GM19395 (cell line): ENCODE measurements around the gene PELI1.
A peak's percentile ranks its signal among the peaks of the same experiment; 100 is the strongest.
"Not testable (repeated sequence)": the region's sequence is repeated elsewhere in the genome, so short reads cannot be mapped to it uniquely, and the experiment has no call there.

Experiments used
- ATAC-seq: cut with Tn5 transposase; IDR thresholded peaks from one replicate; pipeline ENCODE4 v1.9.1; 2021; ENCODE audit warnings: mild to moderate bottlenecking, moderate library complexity; ENCODE audit not compliant: unreplicated experiment

Gene PELI1

GRCh38 chr2:64124571-64124970, 19.6 kb downstream of the PELI1 start:
- ATAC-seq = no peak

- ATAC-seq = no peak
Observed at GRCh38 chr2:64124168-64124567, 20.1 kb downstream of the PELI1 start.

GRCh38 chr2:64123740-64124139, 20.5 kb downstream of the PELI1 start:
- no peak for ATAC-seq

- ATAC-seq = no peak
Observed at GRCh38 chr2:64122358-64122757, 21.9 kb downstream of the PELI1 start.

GRCh38 chr2:64120928-64121327, 23.3 kb downstream of the PELI1 start:
- ATAC-seq = no peak

- ATAC-seq = no peak
Observed at GRCh38 chr2:64120008-64120407, 24.2 kb downstream of the PELI1 start.

GRCh38 chr2:64119369-64119768, 24.9 kb downstream of the PELI1 start:
- no peak for ATAC-seq

GRCh38 chr2:64115808-64116598, 28.2 kb downstream of the PELI1 start:
- no peak for ATAC-seq

GRCh38 chr2:64114912-64115277, 29.3 kb downstream of the PELI1 start:
- ATAC-seq = peak; percentile 55

GRCh38 chr2:64114063-64114911, 29.9 kb downstream of the PELI1 start:
- ATAC-seq = peak; percentile 68

- no peak for ATAC-seq
Observed at GRCh38 chr2:64112016-64112415, 32.2 kb downstream of the PELI1 start.

- no peak for ATAC-seq
Observed at GRCh38 chr2:64111426-64111825, 32.8 kb downstream of the PELI1 start.

GRCh38 chr2:64108666-64109241, 35.5 kb downstream of the PELI1 start:
- no peak for ATAC-seq

- peak; percentile 3 for ATAC-seq
Observed at GRCh38 chr2:64106481-64106880, 37.7 kb downstream of the PELI1 start.

GRCh38 chr2:64105670-64106461, 38.4 kb downstream of the PELI1 start:
- peak; percentile 44 for ATAC-seq

- no peak for ATAC-seq
Observed at GRCh38 chr2:64104933-64105332, 39.3 kb downstream of the PELI1 start.

GRCh38 chr2:64102736-64103135, 41.5 kb downstream of the PELI1 start:
- ATAC-seq = not testable (repeated sequence)

- peak; percentile 54 for ATAC-seq
Observed at GRCh38 chr2:64101141-64101591, 43.1 kb downstream of the PELI1 start.

- ATAC-seq = peak; percentile 59
Observed at GRCh38 chr2:64100584-64100983, 43.6 kb downstream of the PELI1 start.

- ATAC-seq = no peak
Observed at GRCh38 chr2:64094663-64095382, 49.4 kb downstream of the PELI1 start.
